IMR-90 (cell line): ENCODE measurements around the gene SERF2. TPM values are rescaled to one million over a fixed set of nuclear protein-coding genes. Genes with fewer than 3 reads are reported as not detected.

Experiments
- ATAC-seq: fragments of 200-7000 bp; cut with Tn5 transposase; 2 replicates; pipeline ENCODE4 v1.9.1; 2020; ENCODE audit warnings: low read depth, mild to moderate bottlenecking, moderate library complexity
- BruUV-seq: library from RNA; stranded (reverse); fragments of 400-500 nt; replicated peaks from 2 replicates; lab custom pipeline; 2021; lab: Mats Ljungman, UMichigan
- CTCF ChIA-PET: fragments of 300-600 bp; formaldehyde crosslinking; extraction: SDS; loops from one replicate; lab custom pipeline; 2021; ENCODE audit warnings: antibody characterized with exemption; lab: Yijun Ruan, JAX
- POLR2A ChIA-PET: fragments of 300-600 bp; sonication (Branson Sonifier 250); formaldehyde crosslinking; loops from one replicate; lab custom pipeline; 2022; ENCODE audit warnings: antibody characterized with exemption; ENCODE audit not compliant: unreplicated experiment; lab: Charles Lee
- DNase-seq: peaks from one replicate; pipeline ENCODE4 v3.0.0; 2013
- H2AFZ ChIP-seq: replicated peaks from 2 replicates; pipeline ENCODE3; 2013; ENCODE audit warnings: low read length, mild to moderate bottlenecking; ENCODE audit not compliant: poor library complexity
- H2AK5ac ChIP-seq: 2 replicates; pipeline ENCODE4 v1.6.1; 2013; ENCODE audit warnings: low read depth, low read length, inconsistent platforms
- H2AK9ac ChIP-seq: replicated peaks from 2 replicates; pipeline ENCODE3; 2013; ENCODE audit warnings: mild to moderate bottlenecking, low read depth, low read length, moderate library complexity; ENCODE audit not compliant: poor library complexity
- H2BK120ac ChIP-seq: 2 replicates; pipeline ENCODE4 v1.6.1; 2013; ENCODE audit warnings: low read depth, low read length, inconsistent platforms
- H2BK15ac ChIP-seq: 3 replicates; pipeline ENCODE4 v1.6.1; 2013; ENCODE audit warnings: low read depth, low read length, inconsistent platforms
- H2BK20ac ChIP-seq: 2 replicates; pipeline ENCODE4 v1.6.1; 2013; ENCODE audit warnings: low read depth, mild to moderate bottlenecking, inconsistent platforms, low read length, moderate library complexity
- H2BK5ac ChIP-seq: 2 replicates; pipeline ENCODE4 v1.6.1; 2013; ENCODE audit warnings: mild to moderate bottlenecking, low read depth, low read length, inconsistent platforms; ENCODE audit not compliant: poor library complexity, severe bottlenecking
- H3K14ac ChIP-seq: replicated peaks from 2 replicates; pipeline ENCODE4 v1.6.1; 2013; ENCODE audit warnings: low read depth, low read length, inconsistent platforms
- H3K18ac ChIP-seq: 2 replicates; pipeline ENCODE4 v1.6.1; 2013; ENCODE audit warnings: low read depth, low read length, control low read depth
- H3K23ac ChIP-seq: 2 replicates; pipeline ENCODE4 v1.6.1; 2013; ENCODE audit warnings: low read depth, low read length, inconsistent platforms
- H3K27ac ChIP-seq: 2 replicates; pipeline ENCODE4 v1.5.1; 2013; ENCODE audit warnings: mild to moderate bottlenecking, control low read depth, low read length; ENCODE audit not compliant: insufficient read depth
- H3K27me3 ChIP-seq: 2 replicates; pipeline ENCODE4 v1.6.1; 2013; ENCODE audit warnings: low read length; ENCODE audit not compliant: control insufficient read depth, insufficient read depth
- H3K36me3 ChIP-seq: 2 replicates; pipeline ENCODE4 v1.6.1; 2013; ENCODE audit warnings: low read length, mixed read lengths; ENCODE audit not compliant: control insufficient read depth, insufficient read depth
- H3K4ac ChIP-seq: 2 replicates; pipeline ENCODE4 v1.6.1; 2013; ENCODE audit warnings: low read depth, low read length, inconsistent platforms
- H3K4me1 ChIP-seq: 2 replicates; pipeline ENCODE4 v1.6.1; 2013; ENCODE audit warnings: low read length, mixed read lengths; ENCODE audit not compliant: control insufficient read depth, insufficient read depth
- H3K4me2 ChIP-seq: 2 replicates; pipeline ENCODE4 v1.6.1; 2013; ENCODE audit warnings: low read depth, mild to moderate bottlenecking, control low read depth, low read length, moderate library complexity
- H3K4me3 ChIP-seq: 2 replicates; pipeline ENCODE4 v1.5.1; 2013; ENCODE audit warnings: low read depth, mild to moderate bottlenecking, control low read depth, low read length, moderate library complexity; ENCODE audit not compliant: insufficient read depth
- H3K56ac ChIP-seq: 2 replicates; pipeline ENCODE4 v1.6.1; 2013; ENCODE audit warnings: low read length, inconsistent platforms; ENCODE audit not compliant: insufficient read depth; ENCODE audit errors: extremely low read depth
- H3K79me1 ChIP-seq, 2 experiments: 2 replicates each; pipeline ENCODE4 v1.6.1; 2013; ENCODE audit warnings: low read length in 2 of 2, inconsistent platforms in 1 of 2, low read depth in 1 of 2
- H3K9ac ChIP-seq: 2 replicates; pipeline ENCODE4 v1.6.1; 2013; ENCODE audit warnings: low read depth, low read length, control low read depth
- H3K9me1 ChIP-seq: 2 replicates; pipeline ENCODE4 v1.6.1; 2013; ENCODE audit warnings: low read length, inconsistent platforms; ENCODE audit not compliant: insufficient read depth
- H3K9me3 ChIP-seq: 2 replicates; pipeline ENCODE4 v1.6.1; 2013; ENCODE audit warnings: low read length; ENCODE audit not compliant: control insufficient read depth, insufficient read depth
- H4K20me1 ChIP-seq: 2 replicates; pipeline ENCODE4 v1.6.1; 2013; ENCODE audit warnings: low read length, inconsistent platforms; ENCODE audit not compliant: insufficient read depth
- H4K5ac ChIP-seq: 2 replicates; pipeline ENCODE4 v1.6.1; 2013; ENCODE audit warnings: mild to moderate bottlenecking, low read depth, low read length, control low read depth
- H4K8ac ChIP-seq, 2 experiments: 2 replicates each; pipeline ENCODE4 v1.6.1; 2013; ENCODE audit warnings: low read depth in 2 of 2, low read length in 2 of 2, control low read depth in 1 of 2, inconsistent platforms in 1 of 2
- H4K91ac ChIP-seq: 2 replicates; pipeline ENCODE4 v1.6.1; 2013; ENCODE audit warnings: low read depth, low read length, inconsistent platforms; ENCODE audit not compliant: insufficient read depth
- BHLHE40 ChIP-seq: fragments of 150-350 bp; IDR thresholded peaks from 2 replicates; pipeline ENCODE4 v1.6.1; 2016; ENCODE audit warnings: mild to moderate bottlenecking, low read depth, low read length
- CEBPB ChIP-seq: IDR thresholded peaks from 2 replicates; pipeline ENCODE4 v1.6.1; 2012; ENCODE audit warnings: low read depth, low read length, improper control_type of control experiment
- CTCF ChIP-seq: conservative IDR thresholded peaks from 2 replicates; pipeline ENCODE4 v1.5.1; 2012; ENCODE audit warnings: mild to moderate bottlenecking, low read depth, low read length, improper control_type of control experiment
- FOS ChIP-seq: fragments of 150-350 bp; IDR thresholded peaks from 2 replicates; pipeline ENCODE4 v1.6.1; 2016; ENCODE audit warnings: low read depth, low read length
- MXI1 ChIP-seq: IDR thresholded peaks from 2 replicates; pipeline ENCODE4 v1.6.1; 2012; ENCODE audit warnings: low read depth, mild to moderate bottlenecking, low read length, moderate library complexity, borderline replicate concordance
- NFE2L2 ChIP-seq: fragments of 150-350 bp; IDR thresholded peaks from 2 replicates; pipeline ENCODE4 v1.6.1; 2016; ENCODE audit warnings: low read depth, mild to moderate bottlenecking, low read length
- POLR2A ChIP-seq: IDR thresholded peaks from 2 replicates; pipeline ENCODE4 v1.6.1; 2012; ENCODE audit warnings: mild to moderate bottlenecking, low read depth, low read length
- RAD21 ChIP-seq: IDR thresholded peaks from 2 replicates; pipeline ENCODE4 v1.6.1; 2012; ENCODE audit warnings: low read length, improper control_type of control experiment
- RCOR1 ChIP-seq: IDR thresholded peaks from 2 replicates; pipeline ENCODE4 v1.6.1; 2012; ENCODE audit warnings: mild to moderate bottlenecking, low read length, improper control_type of control experiment; ENCODE audit not compliant: insufficient replicate concordance
- RFX5 ChIP-seq: IDR thresholded peaks from 2 replicates; pipeline ENCODE4 v1.8.0; 2012; ENCODE audit warnings: low read depth, mild to moderate bottlenecking, low read length, moderate library complexity
- SMC3 ChIP-seq: fragments of 150-350 bp; IDR thresholded peaks from 2 replicates; pipeline ENCODE4 v1.6.1; 2016; ENCODE audit warnings: low read depth, mild to moderate bottlenecking, antibody characterized with exemption, low read length, moderate library complexity
- USF2 ChIP-seq: fragments of 150-350 bp; IDR thresholded peaks from 2 replicates; pipeline ENCODE4 v1.6.1; 2017; ENCODE audit warnings: mild to moderate bottlenecking, antibody characterized with exemption, low read length, low read depth
- WGBS, 2 experiments: methylation state at CpG; one replicate each; pipeline versions ENCODE4 v1.1.5 to v1.1.7; 2013; ENCODE audit warnings: missing lambda C conversion rate in 2 of 2; ENCODE audit not compliant: insufficient read length in 1 of 2; ENCODE audit errors: extremely low coverage in 2 of 2; 5-methylcytosine and 5-hydroxymethylcytosine counted together
- dilution Hi-C: fragments of 300-500 bp; cut with HindIII; formaldehyde crosslinking; loops from one replicate; pipeline ENCODE4 v1.14.3; 2018; ENCODE audit warnings: low sequenced_read_pairs; ENCODE audit not compliant: unreplicated experiment
- in situ Hi-C: fragments of 300-500 bp; cut with MboI; formaldehyde crosslinking; loops from 3 replicates; pipeline ENCODE4 v1.14.3; 2019; ENCODE audit warnings: low sequenced_read_pairs, inconsistent platforms, mixed read lengths
- intact Hi-C: fragments of 100-400 bp; cut with micrococcal nuclease; formaldehyde crosslinking; loops from 2 replicates; pipeline ENCODE4 v1.10.0; 2022
- polyA plus RNA-seq, 3 experiments: library from polyadenylated mRNA; depleted of rRNA; stranded (reverse); fragments of >200 nt; gene quantifications; 2 replicates each; pipeline ENCODE4 v1.2.3, GENCODE V29; 2012; ENCODE audit warnings: low replicate concordance in 1 of 3
- total RNA-seq: library from RNA; depleted of rRNA; stranded (reverse); fragments of >200 nt; gene quantifications from 2 replicates; pipeline ENCODE4 v1.2.3, GENCODE V29; 2012

Gene SERF2
- total and polyA plus RNA-seq, 2 of the 4 experiments (the other 2 are of a cell fraction): 526 to 2,187 TPM

GRCh38 chr15:43777267-43777914 is 14.7 kb upstream of the SERF2 start (continued):
- no peak for TF ChIP-seq USF2

- Histone ChIP-seq H3K9me1 (0 out of 2 replicates have a peak, but pooled peaks cover 4% of the 10 kb centered on the region), H4K5ac (no peak overlapping the region), H2BK15ac (no peak overlapping the region), H3K4me3 (no peak overlapping the region), H3K23ac (no peak overlapping the region), H3K4me2 (no peak overlapping the region), H3K79me1 (peaks cover 0 to 6% of the 10 kb centered on the region in 2 experiments; a peak in 1 of 4 replicates), H3K4me1 (peaks cover 5% of the 10 kb centered on the region; the same call in 1 of the 2 replicates), H3K36me3 (peaks cover 3% of the 10 kb centered on the region; the same call in 1 of the 2 replicates), H2BK5ac (no peak overlapping the region), H4K20me1 (no peaks in the 10 kb centered on the region; the same call in 1 of the 2 replicates), H4K91ac (no peak overlapping the region), H2AK5ac (no peak overlapping the region), H3K18ac (no peak overlapping the region), H3K27me3 (no peaks in the 10 kb centered on the region), H3K4ac (no peak overlapping the region), H3K9ac (no peak overlapping the region), H2AK9ac (no peak overlapping the region), H3K14ac (no peak overlapping the region), H4K8ac (no peak overlapping the region), H2BK20ac (no peak overlapping the region), H3K56ac (no peak overlapping the region), H3K27ac (no peak overlapping the region), H2BK120ac (no peak overlapping the region), H3K9me3 (no peaks in the 10 kb centered on the region), H2AFZ (no peak overlapping the region)
- ATAC-seq: no peak
- intact Hi-C loops (loop anchor here (10.0 kb wide), 1 partner anchor 264 kb away; the partner anchor contains the start of gene MAP1A), dilution Hi-C loops (no loop called here), in situ Hi-C loops (no loop called here)
- no peak for DNase-seq
- WGBS, 2 experiments: no CpG with 5 or more reads among the region's 1 CpG
- ChIA-PET POLR2A (no interaction called here), CTCF (no interaction called here)
- no TSS peak for BruUV-seq
- TF ChIP-seq CTCF (no peak), RAD21 (no peak), CEBPB (no peak), RCOR1 (no peak), NFE2L2 (no peak), POLR2A (no peak), FOS (no peak), MXI1 (no peak), SMC3 (no peak), RFX5 (no peak), BHLHE40 (no peak), USF2 (no peak)
These were observed 13.1 kb upstream of the SERF2 start for GRCh38 chr15:43779016-43779415.
